ENCODE data around the gene IL10RB.
"Not testable (repeated sequence)": the region's sequence is repeated elsewhere in the genome, so short reads cannot be mapped to it uniquely, and the experiment has no call there.

DNA sequence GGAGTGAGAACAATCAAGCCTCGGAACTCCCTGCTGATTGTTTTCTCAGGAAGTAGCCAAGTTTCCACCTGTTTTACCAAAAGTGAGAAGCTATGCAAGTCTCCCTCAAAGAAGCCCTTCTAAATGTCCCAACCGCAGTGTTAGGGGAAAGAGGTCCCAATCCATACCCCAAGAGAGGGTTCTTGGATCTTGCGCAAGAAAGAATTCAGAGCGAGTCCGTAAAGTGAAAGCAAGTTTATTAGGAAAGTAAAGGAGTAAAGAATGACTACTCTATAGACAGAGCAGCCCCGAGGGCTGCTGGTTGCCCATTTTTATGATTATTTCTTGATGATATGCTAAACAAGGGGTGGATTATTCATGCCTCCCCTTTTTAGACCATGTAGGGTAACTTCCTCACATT is 12.8 kb upstream of the IL10RB start:
- TF ChIP-seq CTCF, POLR2AphosphoS5, POLR2A, EP300 (IDR thresholded peaks at IDR 0.05): not testable (repeated sequence)
